GM21367 (cell line): ENCODE results near the gene LRRC51.
"Not testable (repeated sequence)": the region's sequence is repeated elsewhere in the genome, so short reads cannot be mapped to it uniquely, and the experiment has no call there.

Source experiments
- ATAC-seq: cut with Tn5 transposase; IDR thresholded peaks from one replicate; pipeline ENCODE4 v1.9.1; 2021; ENCODE audit not compliant: unreplicated experiment

Gene LRRC51

GRCh38 chr11:72138821-72139390 is 58.3 kb downstream of the LRRC51 start:
- ATAC-seq, result no peak

GRCh38 chr11:72139500-72139899 is 58.9 kb downstream of the LRRC51 start:
- ATAC-seq, result no peak

- no peak for ATAC-seq
Measured at GRCh38 chr11:72140661-72141060, 60.0 kb downstream of the LRRC51 start.

GRCh38 chr11:72141066-72141465 is 60.4 kb downstream of the LRRC51 start:
- ATAC-seq, result no peak

GRCh38 chr11:72142086-72142485 is 61.4 kb downstream of the LRRC51 start:
- not testable (repeated sequence) for ATAC-seq

- ATAC-seq, result not testable (repeated sequence)
Measured at GRCh38 chr11:72142543-72142942, 61.9 kb downstream of the LRRC51 start.

- ATAC-seq, result no peak
Measured at GRCh38 chr11:72144807-72145565, 64.3 kb downstream of the LRRC51 start.
